ENCODE data around the gene ZNF778. TPM values are rescaled to one million over a fixed set of nuclear protein-coding genes. Genes with fewer than 3 reads are reported as not detected.
A peak's percentile ranks its signal among the peaks of the same experiment; 100 is the strongest.

ZNF778 gene
- total RNA-seq, 2 donors from 2014 or later, result 13.0 to 16.3 TPM

- Mint-ChIP-seq H3K4me3 (no peak overlapping the region), H3K9me3 (no peaks in the 10 kb centered on the region)
- peak; percentile 40 for DNase-seq
Observed at GRCh38 chr16:89189358-89190025, 28.0 kb upstream of the ZNF778 start.

DNA sequence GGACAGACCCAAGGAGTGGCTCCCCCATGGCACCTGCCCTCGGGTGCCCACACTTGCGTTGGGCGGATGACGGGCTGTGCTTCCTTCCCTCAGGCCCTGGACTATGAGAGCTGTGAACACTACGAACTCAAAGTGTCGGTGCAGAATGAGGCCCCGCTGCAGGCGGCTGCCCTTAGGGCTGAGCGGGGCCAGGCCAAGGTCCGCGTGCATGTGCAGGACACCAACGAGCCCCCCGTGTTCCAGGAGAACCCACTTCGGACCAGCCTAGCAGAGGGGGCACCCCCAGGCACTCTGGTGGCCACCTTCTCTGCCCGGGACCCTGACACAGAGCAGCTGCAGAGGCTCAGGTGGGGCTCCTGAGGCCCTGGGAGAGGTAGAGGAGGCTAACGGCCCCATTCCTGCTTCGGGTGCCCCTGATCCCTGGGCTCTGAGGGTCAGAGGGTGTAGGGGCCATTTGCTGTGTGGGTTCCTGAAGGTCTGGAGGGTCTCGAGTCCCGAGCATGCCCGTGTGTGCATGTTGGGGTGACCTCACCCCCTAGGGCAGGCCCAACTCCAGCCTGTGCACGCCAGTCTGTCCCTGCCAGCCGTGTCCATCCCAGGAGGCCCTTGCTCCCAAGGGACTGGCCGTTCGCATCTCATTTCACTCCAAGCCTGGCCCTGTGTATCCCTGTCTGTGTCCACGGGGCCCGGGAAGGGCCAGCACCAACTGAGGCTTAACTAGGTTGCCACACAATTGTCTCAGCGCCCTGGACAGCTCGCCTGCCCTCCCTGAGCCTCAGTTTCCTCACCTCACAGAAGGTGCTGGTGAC is 27.1 kb upstream of the ZNF778 start:
- no peaks in the 10 kb centered on the region for H3K36me3 ChIP-seq (ENCODE audit: control insufficient read depth, insufficient read depth, low read length)
- TF ChIP-seq, protein P1, sequence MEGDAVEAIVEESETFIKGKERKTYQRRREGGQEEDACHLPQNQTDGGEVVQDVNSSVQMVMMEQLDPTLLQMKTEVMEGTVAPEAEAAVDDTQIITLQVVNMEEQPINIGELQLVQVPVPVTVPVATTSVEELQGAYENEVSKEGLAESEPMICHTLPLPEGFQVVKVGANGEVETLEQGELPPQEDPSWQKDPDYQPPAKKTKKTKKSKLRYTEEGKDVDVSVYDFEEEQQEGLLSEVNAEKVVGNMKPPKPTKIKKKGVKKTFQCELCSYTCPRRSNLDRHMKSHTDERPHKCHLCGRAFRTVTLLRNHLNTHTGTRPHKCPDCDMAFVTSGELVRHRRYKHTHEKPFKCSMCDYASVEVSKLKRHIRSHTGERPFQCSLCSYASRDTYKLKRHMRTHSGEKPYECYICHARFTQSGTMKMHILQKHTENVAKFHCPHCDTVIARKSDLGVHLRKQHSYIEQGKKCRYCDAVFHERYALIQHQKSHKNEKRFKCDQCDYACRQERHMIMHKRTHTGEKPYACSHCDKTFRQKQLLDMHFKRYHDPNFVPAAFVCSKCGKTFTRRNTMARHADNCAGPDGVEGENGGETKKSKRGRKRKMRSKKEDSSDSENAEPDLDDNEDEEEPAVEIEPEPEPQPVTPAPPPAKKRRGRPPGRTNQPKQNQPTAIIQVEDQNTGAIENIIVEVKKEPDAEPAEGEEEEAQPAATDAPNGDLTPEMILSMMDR (conservative IDR thresholded peaks at IDR 0.05), result no peak
- H3K4me3 ChIP-seq (ENCODE audit: low read length), result no peak overlapping the region
- no peaks in the 10 kb centered on the region for H3K36me3 Mint-ChIP-seq (ENCODE audit: low read depth)
- H3K4me3 Mint-ChIP-seq, result no peak overlapping the region
- H3K4me1 ChIP-seq (ENCODE audit: control insufficient read depth, insufficient read depth, low read length), result no peaks in the 10 kb centered on the region
- peaks cover 24% of the 10 kb centered on the region for H3K27me3 Mint-ChIP-seq (ENCODE audit: insufficient read depth)
- peak; percentile 45 for DNase-seq
- no peak overlapping the region for H3K27ac ChIP-seq (ENCODE audit: low read depth, low read length)
- H3K27me3 ChIP-seq (ENCODE audit: control insufficient read depth, insufficient read depth, low read length, poor library complexity, severe bottlenecking), result peaks cover 35% of the 10 kb centered on the region
- no peak overlapping the region for H3K27ac Mint-ChIP-seq
- H3K4me1 Mint-ChIP-seq, result no peaks in the 10 kb centered on the region
- H3K9me3 ChIP-seq (ENCODE audit: control insufficient read depth, low read length), result no peaks in the 10 kb centered on the region
- no peaks in the 10 kb centered on the region for H3K9me3 Mint-ChIP-seq
- WGBS, 2 experiments (ENCODE audit: insufficient coverage in 1 of 2, insufficient read length in 1 of 2), result 83 to 84% methylated on average over 11 to 28 of the region's 28 CpGs
- H3K9ac ChIP-seq (ENCODE audit: extremely low read depth, low read length, poor library complexity, severe bottlenecking), result no peak overlapping the region

More at GRCh38 chr16:89189358-89190025, 28.0 kb upstream of the ZNF778 start:
- H3K36me3 Mint-ChIP-seq (ENCODE audit: low read depth), result no peaks in the 10 kb centered on the region
- H3K27ac Mint-ChIP-seq, result no peak overlapping the region
- Histone ChIP-seq H3K36me3 (ENCODE audit: control insufficient read depth, insufficient read depth, low read length) (no peaks in the 10 kb centered on the region), H3K9ac (ENCODE audit: extremely low read depth, low read length, poor library complexity, severe bottlenecking) (no peak overlapping the region), H3K27ac (ENCODE audit: low read depth, low read length) (no peak overlapping the region), H3K27me3 (ENCODE audit: control insufficient read depth, insufficient read depth, low read length, poor library complexity, severe bottlenecking) (peaks cover 35% of the 10 kb centered on the region), H3K9me3 (ENCODE audit: control insufficient read depth, low read length) (no peaks in the 10 kb centered on the region), H3K4me3 (ENCODE audit: low read length) (no peak overlapping the region), H3K4me1 (ENCODE audit: control insufficient read depth, insufficient read depth, low read length) (no peaks in the 10 kb centered on the region)
- H3K27me3 Mint-ChIP-seq (ENCODE audit: insufficient read depth), result peaks cover 21% of the 10 kb centered on the region
- WGBS, 2 experiments (ENCODE audit: insufficient coverage in 1 of 2, insufficient read length in 1 of 2), result 65 to 71% methylated on average over 9 to 14 of the region's 14 CpGs
- TF ChIP-seq, protein P1 (conservative IDR thresholded peaks at IDR 0.05), result no peak
- H3K4me1 Mint-ChIP-seq, result no peaks in the 10 kb centered on the region

GRCh38 chr16:89191033-89191900 is 26.2 kb upstream of the ZNF778 start:
- no peak overlapping the region for H3K4me3 ChIP-seq (ENCODE audit: low read length)
- peak; percentile 41 for DNase-seq
- TF ChIP-seq, protein P1 (conservative IDR thresholded peaks at IDR 0.05), result no peak
- Mint-ChIP-seq H3K36me3 (ENCODE audit: low read depth) (no peaks in the 10 kb centered on the region), H3K27me3 (ENCODE audit: insufficient read depth) (peaks cover 24% of the 10 kb centered on the region), H3K4me1 (no peaks in the 10 kb centered on the region), H3K4me3 (no peak overlapping the region), H3K9me3 (no peaks in the 10 kb centered on the region), H3K27ac (no peak overlapping the region)
- H3K27me3 ChIP-seq (ENCODE audit: control insufficient read depth, insufficient read depth, low read length, poor library complexity, severe bottlenecking), result peaks cover 35% of the 10 kb centered on the region
- H3K9ac ChIP-seq (ENCODE audit: extremely low read depth, low read length, poor library complexity, severe bottlenecking), result no peak overlapping the region
- no peaks in the 10 kb centered on the region for H3K36me3 ChIP-seq (ENCODE audit: control insufficient read depth, insufficient read depth, low read length)
- no peak overlapping the region for H3K27ac ChIP-seq (ENCODE audit: low read depth, low read length)
- 86 to 89% methylated on average over 27 to 42 of the region's 44 CpGs for WGBS, 2 experiments (ENCODE audit: insufficient coverage in 1 of 2, insufficient read length in 1 of 2)
- no peaks in the 10 kb centered on the region for H3K9me3 ChIP-seq (ENCODE audit: control insufficient read depth, low read length)
- H3K4me1 ChIP-seq (ENCODE audit: control insufficient read depth, insufficient read depth, low read length), result no peaks in the 10 kb centered on the region
